ENCODE results near the gene ZGRF1.
A peak's percentile ranks its signal among the peaks of the same experiment; 100 is the strongest.
"Not testable (repeated sequence)": the region's sequence is repeated elsewhere in the genome, so short reads cannot be mapped to it uniquely, and the experiment has no call there.

ZGRF1 gene

GRCh38 chr4:112636688-112637551, at the start of gene ZGRF1, which contains the start of gene LARP7:
Gene ZGRF1, minus strand, starts transcription at chr4:112636909. Its CDS starts 3,733 bp downstream, at chr4:112633176.
Gene LARP7, plus strand, starts transcription at chr4:112637143. Its CDS starts 7,527 bp downstream, at chr4:112644670.
- peak; percentile 96 for DNase-seq

GRCh38 chr4:112680996-112681395, 44.3 kb upstream of the ZGRF1 start:
- DNase-seq, result no peak

GRCh38 chr4:112677519-112678091, 40.9 kb upstream of the ZGRF1 start:
- DNase-seq, result no peak

GRCh38 chr4:112674376-112674775, 37.7 kb upstream of the ZGRF1 start:
- no peak for DNase-seq

- DNase-seq, result no peak
Observed at GRCh38 chr4:112673686-112674085, 37.0 kb upstream of the ZGRF1 start.

GRCh38 chr4:112673076-112673475, 36.4 kb upstream of the ZGRF1 start:
- no peak for DNase-seq

- DNase-seq, result no peak
Observed at GRCh38 chr4:112668131-112668530, 31.4 kb upstream of the ZGRF1 start.

GRCh38 chr4:112664611-112665010, 27.9 kb upstream of the ZGRF1 start:
- DNase-seq, result no peak

- not testable (repeated sequence) for DNase-seq
Observed at GRCh38 chr4:112656115-112656514, 19.4 kb upstream of the ZGRF1 start.

GRCh38 chr4:112655270-112655669, 18.6 kb upstream of the ZGRF1 start:
- no peak for DNase-seq

GRCh38 chr4:112652216-112652615, 15.5 kb upstream of the ZGRF1 start:
- DNase-seq, result no peak

GRCh38 chr4:112651641-112652040, 14.9 kb upstream of the ZGRF1 start:
- no peak for DNase-seq

GRCh38 chr4:112650332-112650731, 13.6 kb upstream of the ZGRF1 start:
- DNase-seq, result no peak

- DNase-seq, result no peak
Observed at GRCh38 chr4:112649055-112649408, 12.3 kb upstream of the ZGRF1 start.

GRCh38 chr4:112648263-112649054, 11.8 kb upstream of the ZGRF1 start:
- no peak for DNase-seq

GRCh38 chr4:112647785-112648184, 11.1 kb upstream of the ZGRF1 start:
- DNase-seq, result no peak

GRCh38 chr4:112646632-112647537, 10.2 kb upstream of the ZGRF1 start:
- DNase-seq, result no peak

GRCh38 chr4:112645541-112646329, 9.0 kb upstream of the ZGRF1 start:
- no peak for DNase-seq

- DNase-seq, result not testable (repeated sequence)
Observed at GRCh38 chr4:112644595-112645535, 8.2 kb upstream of the ZGRF1 start.

- no peak for DNase-seq
Observed at GRCh38 chr4:112642526-112642925, 5.8 kb upstream of the ZGRF1 start.

GRCh38 chr4:112637552-112637866, 800 bp upstream of the ZGRF1 start:
- no peak for DNase-seq
